PC-9 (cell line): ENCODE results near the gene COL4A5.

Source experiments
- CTCF ChIP-seq: fragments of 200-600 bp; sonication (generic); conservative IDR thresholded peaks from 2 replicates; pipeline ENCODE4 v1.6.1; 2017; ENCODE audit warnings: mixed run types, antibody characterized with exemption, mild to moderate bottlenecking, moderate library complexity
- EZH2 ChIP-seq: fragments of 200-600 bp; sonication (generic); IDR thresholded peaks from 2 replicates; pipeline ENCODE4 v1.8.0; 2017; ENCODE audit warnings: antibody characterized with exemption, low read depth

- TF ChIP-seq EZH2 (no peak), CTCF (no peak)
Measured at GRCh38 chrX:108516184-108516583, 76.5 kb downstream of the COL4A5 start.
